CD8-positive, alpha-beta memory T cell (primary cell): ENCODE measurements around the gene KCNQ4. TPM values are rescaled to one million over a fixed set of nuclear protein-coding genes. Genes with fewer than 3 reads are reported as not detected.

Experiments
- CTCF ChIA-PET: fragments of 350-600 bp; sonication (Branson Sonifier 250); formaldehyde crosslinking; loops from one replicate; lab custom pipeline; 2021; ENCODE audit warnings: antibody characterized with exemption; lab: Charles Lee
- POLR2A ChIA-PET: fragments of 350-600 bp; sonication (Branson Sonifier 250); formaldehyde crosslinking; loops from one replicate; lab custom pipeline; 2021; ENCODE audit warnings: antibody characterized with exemption; lab: Charles Lee
- DNase-seq, 5 donors: peaks; one replicate each; pipeline versions ENCODE4 v3.0.0 to v3.0.0-alpha.2; 2020 to 2022; ENCODE audit warnings: mixed read lengths in 1 of 5
- H3K27ac ChIP-seq: one replicate; pipeline ENCODE4 v1.7.0; 2013; ENCODE audit warnings: low read depth, mild to moderate bottlenecking, low read length, moderate library complexity
- H3K27me3 ChIP-seq: 2 replicates; pipeline ENCODE4 v1.7.0; 2013; ENCODE audit warnings: low read length, mild to moderate bottlenecking; ENCODE audit not compliant: insufficient read depth, poor library complexity, severe bottlenecking
- H3K36me3 ChIP-seq: 2 replicates; pipeline ENCODE4 v1.7.0; 2013; ENCODE audit warnings: mild to moderate bottlenecking, low read length, moderate library complexity; ENCODE audit not compliant: insufficient read depth
- H3K4me1 ChIP-seq: 2 replicates; pipeline ENCODE4 v1.7.0; 2013; ENCODE audit warnings: mild to moderate bottlenecking, low read length, moderate library complexity; ENCODE audit not compliant: insufficient read depth
- H3K4me3 ChIP-seq: 2 replicates; pipeline ENCODE4 v1.7.0; 2013; ENCODE audit warnings: mild to moderate bottlenecking, low read length
- H3K9me3 ChIP-seq: 2 replicates; pipeline ENCODE4 v1.7.0; 2013; ENCODE audit warnings: mild to moderate bottlenecking, low read length
- H3K27ac Mint-ChIP-seq, 8 donors: one replicate each; pipeline ENCODE4 v1.8.0; 2020 to 2021; ENCODE audit warnings: mixed read lengths in 8 of 8, mild to moderate bottlenecking in 6 of 8, inconsistent platforms in 3 of 8, moderate library complexity in 3 of 8
- H3K27me3 Mint-ChIP-seq, 2 donors: one replicate each; pipeline ENCODE4 v1.8.0; 2020 to 2021; ENCODE audit warnings: mixed read lengths in 2 of 2, mild to moderate bottlenecking in 1 of 2, moderate library complexity in 1 of 2
- H3K36me3 Mint-ChIP-seq, 3 donors: one replicate each; pipeline ENCODE4 v1.8.0; 2020 to 2021; ENCODE audit warnings: mixed read lengths in 3 of 3, inconsistent platforms in 1 of 3, mild to moderate bottlenecking in 1 of 3
- H3K4me1 Mint-ChIP-seq, 3 donors: one replicate each; pipeline ENCODE4 v1.8.0; 2020 to 2021; ENCODE audit warnings: mixed read lengths in 3 of 3, inconsistent platforms in 1 of 3, mild to moderate bottlenecking in 1 of 3
- H3K4me3 Mint-ChIP-seq, 7 donors: one replicate each; pipeline ENCODE4 v1.8.0; 2020 to 2021; ENCODE audit warnings: mixed read lengths in 7 of 7, mild to moderate bottlenecking in 6 of 7, moderate library complexity in 4 of 7, inconsistent platforms in 2 of 7
- H3K9me3 Mint-ChIP-seq, 5 donors: one replicate each; pipeline ENCODE4 v1.8.0; 2020 to 2022; ENCODE audit warnings: mixed read lengths in 5 of 5, mild to moderate bottlenecking in 3 of 5, moderate library complexity in 2 of 5, inconsistent platforms in 1 of 5
- polyA plus RNA-seq: library from polyadenylated mRNA; unstranded; fragments of 300-500 nt; fragmentation: Illumina TruSeq; gene quantifications from one replicate; pipeline ENCODE4 v1.2.3, GENCODE V29; 2021
- total RNA-seq, 2 experiments: library from RNA; stranded (reverse); gene quantifications; one replicate each; pipeline ENCODE4 v1.2.3, GENCODE V29; 2021

The KCNQ4 gene
- total and polyA plus RNA-seq, 3 experiments from 2014 or later: 0.09 to 0.16 TPM; not detected in 1

- peak overlapping the region in 2 of 8 donors; percentile 5 to 17 for H3K27ac Mint-ChIP-seq
Measured at GRCh38 chr1:40808444-40808843, 24.9 kb downstream of the KCNQ4 start.

GRCh38 chr1:40808909-40809308 lies 25.3 kb downstream of the KCNQ4 start:
- H3K9me3 ChIP-seq: no peaks in the 10 kb centered on the region
- no peak for DNase-seq
- peak overlapping the region in 2 of 8 donors; percentile 5 to 17 for H3K27ac Mint-ChIP-seq
- no peaks in the 10 kb centered on the region for H3K27me3 ChIP-seq
- POLR2A ChIA-PET: no interaction called here
- CTCF ChIA-PET: no interaction called here
- H3K27ac ChIP-seq: no peak overlapping the region
- H3K4me1 Mint-ChIP-seq: peaks cover 10 to 14% (median 14%) of the 10 kb centered on the region in 3 donors
- H3K36me3 Mint-ChIP-seq: no peaks in the 10 kb centered on the region
- no peaks in the 10 kb centered on the region for H3K9me3 Mint-ChIP-seq
- H3K4me3 Mint-ChIP-seq: no peak overlapping the region
- H3K27me3 Mint-ChIP-seq: peaks cover 0 to 5% of the 10 kb centered on the region in 2 donors
- no peaks in the 10 kb centered on the region for H3K36me3 ChIP-seq
- peaks cover 8% of the 10 kb centered on the region for H3K4me1 ChIP-seq
- H3K4me3 ChIP-seq: no peak overlapping the region

More at GRCh38 chr1:40808444-40808843, 24.9 kb downstream of the KCNQ4 start:
- no peak overlapping the region for H3K27ac ChIP-seq
- H3K4me1 Mint-ChIP-seq: peaks cover 10 to 14% (median 14%) of the 10 kb centered on the region in 3 donors
- H3K36me3 ChIP-seq: no peaks in the 10 kb centered on the region
- DNase-seq: no peak
- H3K27me3 Mint-ChIP-seq: peaks cover 0 to 5% of the 10 kb centered on the region in 2 donors
- no peaks in the 10 kb centered on the region for H3K36me3 Mint-ChIP-seq
- H3K4me1 ChIP-seq: peaks cover 8% of the 10 kb centered on the region
- ChIA-PET CTCF (no interaction called here), POLR2A (no interaction called here)
- no peaks in the 10 kb centered on the region for H3K9me3 ChIP-seq
- H3K9me3 Mint-ChIP-seq: no peaks in the 10 kb centered on the region
- H3K4me3 Mint-ChIP-seq: no peak overlapping the region
- no peaks in the 10 kb centered on the region for H3K27me3 ChIP-seq
- no peak overlapping the region for H3K4me3 ChIP-seq

GRCh38 chr1:40810927-40811326 lies 27.3 kb downstream of the KCNQ4 start:
- no peaks in the 10 kb centered on the region for H3K36me3 Mint-ChIP-seq
- Histone ChIP-seq H3K4me1 (peaks cover 8% of the 10 kb centered on the region), H3K4me3 (no peak overlapping the region), H3K36me3 (no peaks in the 10 kb centered on the region), H3K9me3 (no peaks in the 10 kb centered on the region), H3K27me3 (no peaks in the 10 kb centered on the region), H3K27ac (no peak overlapping the region)
- no peak overlapping the region for H3K27ac Mint-ChIP-seq
- H3K4me1 Mint-ChIP-seq: peaks cover 9 to 14% (median 14%) of the 10 kb centered on the region in 3 donors
- no peaks in the 10 kb centered on the region for H3K9me3 Mint-ChIP-seq
- DNase-seq: no peak
- POLR2A ChIA-PET: no interaction called here
- CTCF ChIA-PET: interaction anchor here (1.1 to 1.6 kb wide), 2 partner anchors 8 to 37 kb away, joined by 3 to 5 read pairs; no protein-coding TSS in a partner anchor
- peaks cover 0 to 5% of the 10 kb centered on the region in 2 donors for H3K27me3 Mint-ChIP-seq
- no peak overlapping the region for H3K4me3 Mint-ChIP-seq

- Mint-ChIP-seq H3K4me1 (peaks cover 4 to 18% (median 5%) of the 10 kb centered on the region in 3 donors), H3K4me3 (peak overlapping the region in 1 of 7 donors; percentile 34), H3K27me3 (peaks cover 0 to 3% of the 10 kb centered on the region in 2 donors), H3K27ac (peak overlapping the region in 1 of 8 donors; percentile 74), H3K36me3 (no peaks in the 10 kb centered on the region), H3K9me3 (no peaks in the 10 kb centered on the region)
- no peak overlapping the region for H3K4me3 ChIP-seq
- POLR2A ChIA-PET: no interaction called here
- H3K9me3 ChIP-seq: no peaks in the 10 kb centered on the region
- H3K36me3 ChIP-seq: no peaks in the 10 kb centered on the region
- DNase-seq: no peak
- no peak overlapping the region for H3K27ac ChIP-seq
- H3K4me1 ChIP-seq: peaks cover 6% of the 10 kb centered on the region
- CTCF ChIA-PET: no interaction called here
- no peaks in the 10 kb centered on the region for H3K27me3 ChIP-seq
Measured at GRCh38 chr1:40815420-40815819, 31.8 kb downstream of the KCNQ4 start.

GRCh38 chr1:40817791-40818263 lies 34.2 kb downstream of the KCNQ4 start:
- peaks cover 6% of the 10 kb centered on the region for H3K4me1 ChIP-seq
- H3K27me3 Mint-ChIP-seq: no peaks in the 10 kb centered on the region
- peak overlapping the region; percentile 73 to 93 (median 85) for H3K4me3 Mint-ChIP-seq
- CTCF ChIA-PET: no interaction called here
- no peaks in the 10 kb centered on the region for H3K36me3 ChIP-seq
- no peak for DNase-seq
- H3K27me3 ChIP-seq: no peaks in the 10 kb centered on the region
- POLR2A ChIA-PET: interaction anchor here (1.2 kb wide), 1 partner anchor 92 kb away, joined by 3 read pairs; no protein-coding TSS in a partner anchor
- peaks cover 4 to 18% (median 5%) of the 10 kb centered on the region in 3 donors for H3K4me1 Mint-ChIP-seq
- H3K9me3 ChIP-seq: no peaks in the 10 kb centered on the region
- H3K27ac ChIP-seq: peak overlapping the region; percentile 9
- no peaks in the 10 kb centered on the region for H3K36me3 Mint-ChIP-seq
- peak overlapping the region; percentile 56 for H3K4me3 ChIP-seq
- peak overlapping the region in 6 of 8 donors; percentile 64 to 90 (median 77) for H3K27ac Mint-ChIP-seq
- no peaks in the 10 kb centered on the region for H3K9me3 Mint-ChIP-seq

GRCh38 chr1:40818264-40818961 lies 34.8 kb downstream of the KCNQ4 start:
- peak overlapping the region; percentile 56 for H3K4me3 ChIP-seq
- no peak overlapping the region for H3K27ac ChIP-seq
- Mint-ChIP-seq H3K27ac (peak overlapping the region in 7 of 8 donors; percentile 7 to 90 (median 68)), H3K27me3 (no peaks in the 10 kb centered on the region), H3K4me3 (peak overlapping the region; percentile 73 to 93 (median 85)), H3K9me3 (no peaks in the 10 kb centered on the region), H3K36me3 (no peaks in the 10 kb centered on the region), H3K4me1 (peaks cover 4 to 18% (median 5%) of the 10 kb centered on the region in 3 donors)
- peaks cover 6% of the 10 kb centered on the region for H3K4me1 ChIP-seq
- no peaks in the 10 kb centered on the region for H3K9me3 ChIP-seq
- peak; percentile 84 to 90 (median 87) for DNase-seq
- ChIA-PET POLR2A (interaction anchor here (0.5 to 1.2 kb wide), 4 partner anchors 44 to 1520 kb away, joined by 3 to 5 read pairs (median 4); partner anchors contain the start of gene CITED4), CTCF (interaction anchor here (1.2 kb wide), 1 partner anchor 134 kb away, joined by 3 read pairs; no protein-coding TSS in a partner anchor)
- no peaks in the 10 kb centered on the region for H3K27me3 ChIP-seq
- H3K36me3 ChIP-seq: no peaks in the 10 kb centered on the region

GRCh38 chr1:40819101-40819500 lies 35.5 kb downstream of the KCNQ4 start:
- CTCF ChIA-PET: interaction anchor here (1.2 kb wide), 1 partner anchor 134 kb away, joined by 3 read pairs; no protein-coding TSS in a partner anchor
- peak overlapping the region; percentile 58 to 93 (median 79) for H3K4me3 Mint-ChIP-seq
- no peaks in the 10 kb centered on the region for H3K36me3 ChIP-seq
- no peaks in the 10 kb centered on the region for H3K27me3 Mint-ChIP-seq
- no peak overlapping the region for H3K27ac ChIP-seq
- no peak overlapping the region for H3K4me3 ChIP-seq
- H3K36me3 Mint-ChIP-seq: no peaks in the 10 kb centered on the region
- POLR2A ChIA-PET: interaction anchor here (0.6 to 1.2 kb wide), 3 partner anchors 43 to 1520 kb away, joined by 3 to 5 read pairs (median 3); partner anchors contain the start of gene CITED4
- no peaks in the 10 kb centered on the region for H3K9me3 ChIP-seq
- no peaks in the 10 kb centered on the region for H3K9me3 Mint-ChIP-seq
- H3K4me1 Mint-ChIP-seq: peaks cover 4 to 18% (median 5%) of the 10 kb centered on the region in 3 donors
- H3K4me1 ChIP-seq: peaks cover 6% of the 10 kb centered on the region
- H3K27ac Mint-ChIP-seq: peak overlapping the region in 3 of 8 donors; percentile 17 to 83 (median 41)
- DNase-seq: no peak
- no peaks in the 10 kb centered on the region for H3K27me3 ChIP-seq
